ENCODE results near the gene PFDN1. TPM values are rescaled to one million over a fixed set of nuclear protein-coding genes. Genes with fewer than 3 reads are reported as not detected.

The PFDN1 gene
- total RNA-seq, 2 experiments from 2014 or later, result 47.7 to 48.3 TPM

DNA sequence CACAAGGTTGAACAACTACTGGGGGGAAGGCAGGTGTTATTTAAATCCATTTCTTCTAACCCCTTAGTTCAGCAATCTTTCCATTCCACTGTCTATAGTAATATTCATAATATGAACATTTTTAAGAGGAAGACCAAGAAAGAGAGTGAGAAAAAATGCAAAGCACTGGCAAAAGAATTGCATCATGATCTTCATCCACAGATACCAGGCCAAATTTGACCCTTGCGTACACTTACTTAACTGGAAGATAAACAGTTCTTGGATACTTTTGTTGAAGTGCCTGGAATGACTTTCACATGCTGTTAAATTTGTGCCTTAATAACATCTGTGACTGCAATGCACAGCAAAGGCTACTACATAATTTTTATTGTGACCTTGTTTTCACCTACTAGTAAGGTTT is 1.8 kb downstream of the PFDN1 start:
- H3K27ac Mint-ChIP-seq, result no peak overlapping the region
- peaks cover 2% of the 10 kb centered on the region for H3K27me3 Mint-ChIP-seq
- DNase-seq (no peak), ATAC-seq (ENCODE audit: low read depth) (no peak)
- POLR2A ChIA-PET, result interaction anchor here (2.3 to 3.2 kb wide), 2 partner anchors 43 to 45 kb away, joined by 6 to 15 read pairs; partner anchors contain the start of gene HBEGF
- peaks cover 26% of the 10 kb centered on the region for H3K4me1 Mint-ChIP-seq
- H3K36me3 Mint-ChIP-seq, result peaks cover 5% of the 10 kb centered on the region
- H3K9me3 Mint-ChIP-seq, result no peaks in the 10 kb centered on the region
- peak overlapping the region; percentile 12 for H3K4me3 Mint-ChIP-seq

DNA sequence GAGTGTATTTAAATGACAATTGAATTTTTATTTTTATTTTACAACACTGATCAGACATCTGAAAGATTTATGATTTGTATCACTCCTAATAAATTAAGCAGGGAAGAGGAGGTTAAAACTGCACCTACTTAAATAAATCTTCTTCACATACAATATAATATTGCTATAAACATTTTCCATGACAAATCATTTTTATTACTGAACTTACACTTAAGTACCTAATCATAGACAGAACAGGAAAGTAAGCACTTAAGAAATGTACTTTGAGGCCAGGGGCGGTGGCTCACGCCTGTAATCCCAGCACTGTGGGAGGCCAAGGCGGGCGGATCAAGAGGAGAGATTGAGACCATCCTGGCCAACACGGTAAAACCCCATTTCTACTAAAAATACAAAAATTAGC is 3.8 kb downstream of the PFDN1 start:
- ATAC-seq (ENCODE audit: low read depth) (no peak), DNase-seq (no peak)
- no peaks in the 10 kb centered on the region for H3K27me3 Mint-ChIP-seq
- peaks cover 31% of the 10 kb centered on the region for H3K4me1 Mint-ChIP-seq
- H3K36me3 Mint-ChIP-seq, result peaks cover 9% of the 10 kb centered on the region
- POLR2A ChIA-PET, result no interaction called here
- H3K4me3 Mint-ChIP-seq, result no peak overlapping the region
- H3K9me3 Mint-ChIP-seq, result no peaks in the 10 kb centered on the region
- no peak overlapping the region for H3K27ac Mint-ChIP-seq

DNA sequence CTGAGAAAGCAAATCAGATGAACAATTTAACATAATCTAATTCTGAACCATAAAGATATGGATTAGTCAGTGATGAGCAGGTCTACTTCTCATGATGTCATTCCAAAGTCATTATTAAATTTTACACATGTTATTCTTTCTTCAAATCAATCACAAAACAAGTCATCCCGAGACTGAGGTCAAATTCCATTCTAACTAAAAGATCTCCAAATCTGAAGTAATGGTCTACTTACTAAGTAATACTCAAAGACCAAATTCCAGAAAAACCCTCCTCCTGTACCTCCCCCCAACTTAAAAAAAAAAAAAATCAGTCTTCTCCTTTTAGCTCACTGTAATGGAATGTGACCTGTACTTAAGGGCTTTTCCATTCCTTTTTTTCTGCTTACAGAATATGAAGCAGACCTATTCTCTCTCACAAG is 4.7 kb downstream of the PFDN1 start:
- peaks cover 9% of the 10 kb centered on the region for H3K36me3 Mint-ChIP-seq
- H3K9me3 Mint-ChIP-seq, result no peaks in the 10 kb centered on the region
- H3K27ac Mint-ChIP-seq, result no peak overlapping the region
- DNase-seq, result no peak
- H3K27me3 Mint-ChIP-seq, result no peaks in the 10 kb centered on the region
- H3K4me1 Mint-ChIP-seq, result peaks cover 36% of the 10 kb centered on the region
- no peak overlapping the region for H3K4me3 Mint-ChIP-seq
- no peak for ATAC-seq (ENCODE audit: low read depth)
- POLR2A ChIA-PET, result no interaction called here

DNA sequence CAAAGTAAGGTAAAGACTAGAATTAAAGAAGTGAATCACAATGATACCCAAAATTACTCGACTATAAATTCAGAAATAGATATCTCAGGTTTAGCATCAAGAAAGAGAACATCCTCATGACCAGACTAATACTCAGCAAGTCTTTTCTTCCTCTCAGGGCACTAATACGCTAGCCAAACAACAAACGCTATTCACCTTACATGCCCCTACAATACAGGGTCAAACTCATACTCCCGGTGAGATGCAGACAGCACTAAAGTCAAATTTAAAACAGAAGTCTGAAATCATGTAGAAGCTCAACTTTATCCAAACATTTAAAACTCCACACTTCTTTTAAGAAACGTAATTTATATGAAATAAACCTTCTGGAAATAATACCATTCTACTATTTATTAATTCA is 5.6 kb downstream of the PFDN1 start:
- ATAC-seq (ENCODE audit: low read depth) (no peak), DNase-seq (no peak)
- no peak overlapping the region for H3K4me3 Mint-ChIP-seq
- POLR2A ChIA-PET, result no interaction called here
- H3K27ac Mint-ChIP-seq, result no peak overlapping the region
- no peaks in the 10 kb centered on the region for H3K27me3 Mint-ChIP-seq
- H3K9me3 Mint-ChIP-seq, result no peaks in the 10 kb centered on the region
- H3K4me1 Mint-ChIP-seq, result peaks cover 42% of the 10 kb centered on the region
- peaks cover 9% of the 10 kb centered on the region for H3K36me3 Mint-ChIP-seq

DNA sequence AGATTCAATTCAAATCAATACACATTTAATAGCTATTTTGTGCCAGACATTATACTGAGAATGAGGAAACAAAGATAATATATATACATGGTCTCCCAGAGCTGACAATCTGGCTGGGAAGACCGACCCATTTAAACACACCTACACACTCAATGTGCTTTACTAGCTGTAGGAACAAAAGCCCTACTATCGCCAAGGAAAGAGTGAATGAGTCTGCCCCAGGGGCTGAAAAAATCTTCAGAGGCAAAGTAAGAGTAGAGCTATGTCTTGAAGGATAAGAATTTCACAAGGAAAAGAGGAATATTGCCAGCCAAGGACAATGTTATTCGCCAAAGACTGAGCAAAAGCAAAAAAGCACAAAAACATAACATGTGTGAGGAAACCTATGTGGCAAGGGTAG is 6.6 kb downstream of the PFDN1 start:
- H3K27ac Mint-ChIP-seq, result no peak overlapping the region
- POLR2A ChIA-PET, result no interaction called here
- H3K36me3 Mint-ChIP-seq, result peaks cover 12% of the 10 kb centered on the region

DNA sequence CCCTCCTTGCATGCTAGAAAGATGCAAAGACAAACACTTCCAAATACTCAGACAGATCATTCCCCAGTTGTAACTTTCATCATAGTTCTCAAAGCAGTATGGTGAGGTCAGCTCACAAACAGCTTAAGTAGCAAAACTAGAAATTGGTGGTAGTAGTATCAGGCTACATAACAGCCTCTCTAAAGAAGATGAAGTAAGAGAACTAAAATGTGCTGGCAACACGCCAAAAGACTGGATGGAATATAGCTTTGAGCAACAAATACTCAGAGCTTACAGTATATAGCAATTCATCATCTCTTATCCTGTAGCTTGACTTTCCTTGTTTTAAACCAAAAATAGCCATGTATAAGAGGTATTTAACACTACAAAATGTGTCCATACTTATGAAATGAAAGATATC is 7.5 kb downstream of the PFDN1 start:
- no peaks in the 10 kb centered on the region for H3K27me3 Mint-ChIP-seq
- H3K9me3 Mint-ChIP-seq, result no peaks in the 10 kb centered on the region
- DNase-seq, result no peak
- peaks cover 18% of the 10 kb centered on the region for H3K36me3 Mint-ChIP-seq
- H3K4me1 Mint-ChIP-seq, result peaks cover 29% of the 10 kb centered on the region
- no peak for ATAC-seq (ENCODE audit: low read depth)
- POLR2A ChIA-PET, result no interaction called here
- no peak overlapping the region for H3K27ac Mint-ChIP-seq
- H3K4me3 Mint-ChIP-seq, result no peak overlapping the region

More for the DNA sequence above, 6.6 kb downstream of the PFDN1 start:
- Mint-ChIP-seq H3K27me3 (no peaks in the 10 kb centered on the region), H3K4me1 (peaks cover 34% of the 10 kb centered on the region), H3K9me3 (no peaks in the 10 kb centered on the region), H3K4me3 (no peak overlapping the region)
- no peak for DNase-seq
- ATAC-seq (ENCODE audit: low read depth), result no peak

DNA sequence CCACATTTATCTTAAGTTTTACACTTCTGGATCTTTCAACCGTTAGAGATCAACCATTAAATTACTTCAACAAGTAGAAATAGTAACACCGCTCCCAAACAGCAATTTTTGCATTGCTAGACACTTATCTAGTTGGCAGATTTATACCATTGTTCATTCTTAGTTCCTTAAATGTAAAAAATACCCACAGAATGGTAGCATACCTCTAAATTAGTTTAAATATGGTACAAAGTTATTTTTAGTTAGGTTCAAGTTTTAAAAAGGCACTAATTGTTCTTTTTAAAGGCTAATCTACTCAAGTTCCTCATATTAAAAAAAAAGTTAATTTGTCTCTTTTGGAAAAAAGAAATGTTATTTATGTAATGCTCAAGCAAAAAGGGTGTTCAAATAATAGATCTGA is 8.1 kb downstream of the PFDN1 start:
- Mint-ChIP-seq H3K27ac (no peak overlapping the region), H3K4me3 (no peak overlapping the region), H3K9me3 (no peaks in the 10 kb centered on the region), H3K4me1 (peaks cover 26% of the 10 kb centered on the region), H3K36me3 (peaks cover 18% of the 10 kb centered on the region), H3K27me3 (no peaks in the 10 kb centered on the region)
- DNase-seq, result no peak
- POLR2A ChIA-PET, result interaction anchor here (1.1 kb wide), 1 partner anchor 8 kb away, joined by 4 read pairs; the partner anchor contains the start of gene PFDN1
- no peak for ATAC-seq (ENCODE audit: low read depth)

DNA sequence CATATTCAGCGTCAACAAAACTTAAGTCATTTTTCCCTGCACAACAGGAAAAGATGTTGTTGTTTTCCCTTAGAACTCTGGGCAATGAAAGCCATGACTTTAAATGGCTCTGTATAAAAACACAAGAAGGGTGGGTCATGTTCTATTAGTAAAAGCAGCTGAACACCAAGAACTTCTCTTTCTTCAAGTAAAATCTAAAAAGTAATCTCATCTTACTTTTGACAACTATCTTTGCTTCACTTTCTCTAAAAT is 9.1 kb downstream of the PFDN1 start:
- Mint-ChIP-seq H3K9me3 (no peaks in the 10 kb centered on the region), H3K4me1 (peaks cover 28% of the 10 kb centered on the region), H3K27ac (no peak overlapping the region), H3K4me3 (no peak overlapping the region), H3K27me3 (no peaks in the 10 kb centered on the region), H3K36me3 (peaks cover 20% of the 10 kb centered on the region)
- no peak for ATAC-seq (ENCODE audit: low read depth)
- POLR2A ChIA-PET, result interaction anchor here (1.1 to 1.5 kb wide), 3 partner anchors 8 to 9 kb away, joined by 3 to 4 read pairs (median 4); partner anchors contain the start of gene PFDN1
- DNase-seq, result no peak

DNA sequence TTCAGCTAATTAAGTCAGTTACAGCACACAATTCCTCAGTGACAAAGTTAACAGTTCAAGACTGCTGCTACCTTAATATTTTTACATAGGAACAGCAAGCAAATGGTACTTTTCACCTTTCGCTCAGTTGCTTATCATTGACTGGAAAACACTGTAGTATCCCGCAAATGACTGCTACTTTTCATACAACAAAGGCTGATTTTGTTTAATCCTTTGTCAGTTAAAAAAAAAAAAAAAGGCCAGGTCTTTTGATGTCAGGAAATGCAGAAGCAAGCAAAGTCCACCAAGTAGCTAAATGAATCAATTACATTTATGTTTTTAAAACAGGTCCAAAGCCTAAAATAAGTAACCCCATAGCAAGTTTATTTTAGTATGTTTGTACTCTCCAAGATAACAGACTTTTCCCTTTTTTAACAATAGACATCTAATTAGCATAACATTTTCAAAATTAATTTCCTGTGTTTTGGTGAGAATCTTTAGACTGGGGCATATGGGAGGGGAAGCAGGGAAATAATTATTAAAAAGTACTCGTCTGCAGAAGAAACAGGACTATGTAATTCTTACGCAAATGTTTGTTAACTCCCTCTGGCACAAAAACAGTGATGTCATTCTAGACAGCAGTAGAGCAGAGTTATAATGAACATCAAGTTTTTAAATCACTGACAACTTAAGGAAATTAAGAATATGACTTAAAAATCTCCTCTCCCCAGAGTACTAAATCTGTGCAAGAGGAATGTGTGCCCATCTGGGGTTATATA is 9.6 kb downstream of the PFDN1 start:
- Mint-ChIP-seq H3K27me3 (no peaks in the 10 kb centered on the region), H3K4me1 (peaks cover 28% of the 10 kb centered on the region), H3K9me3 (no peaks in the 10 kb centered on the region), H3K27ac (no peak overlapping the region), H3K36me3 (peaks cover 20% of the 10 kb centered on the region), H3K4me3 (peak overlapping the region; percentile 10)
- ATAC-seq (ENCODE audit: low read depth), result no peak
- POLR2A ChIA-PET, result interaction anchor here (1.3 to 1.5 kb wide), 2 partner anchors 9 to 10 kb away, joined by 3 to 4 read pairs; partner anchors contain the start of gene PFDN1
- DNase-seq, result no peak

DNA sequence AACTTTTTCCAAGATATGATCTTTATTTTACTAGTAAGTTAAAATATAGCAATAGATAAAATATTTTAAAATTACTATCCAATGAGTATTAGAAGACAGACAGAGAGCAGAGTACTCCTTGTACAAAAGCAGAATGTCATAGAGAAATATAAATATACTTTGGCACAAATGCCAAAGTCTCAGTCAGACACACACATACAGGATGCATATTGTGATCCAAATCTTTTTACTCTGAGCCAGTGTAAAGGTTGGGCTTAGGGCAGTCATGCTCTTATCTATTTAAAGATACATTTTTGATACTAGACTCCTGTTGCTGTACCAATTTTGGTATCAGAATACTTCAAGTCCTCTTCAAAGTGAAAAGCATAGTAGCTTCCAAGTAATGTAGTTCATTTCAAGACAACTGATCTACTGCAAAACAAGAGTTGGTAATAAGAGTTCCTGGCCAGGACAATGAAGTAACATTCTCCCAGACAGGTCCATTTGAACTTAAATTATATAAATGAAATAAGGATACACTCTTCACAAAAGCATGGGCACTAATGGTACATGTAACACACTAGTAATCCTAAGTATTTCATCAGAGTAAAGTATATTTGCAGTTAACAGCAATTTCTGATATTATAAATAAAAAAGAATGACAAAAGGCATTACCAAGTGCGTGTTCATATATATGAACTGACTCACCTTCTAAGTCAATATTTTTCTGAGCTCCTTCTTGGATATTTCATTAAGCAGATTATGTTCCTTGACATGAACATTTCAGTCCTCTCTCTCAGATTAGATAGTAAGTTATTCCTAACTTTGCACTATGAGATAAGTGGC is 10.5 kb downstream of the PFDN1 start:
- POLR2A ChIA-PET, result interaction anchor here (1.3 to 1.5 kb wide), 2 partner anchors 10 to 11 kb away, joined by 3 to 4 read pairs; partner anchors contain the start of gene PFDN1
- Mint-ChIP-seq H3K4me3 (no peak overlapping the region), H3K27me3 (no peaks in the 10 kb centered on the region), H3K36me3 (peaks cover 22% of the 10 kb centered on the region), H3K27ac (no peak overlapping the region), H3K4me1 (peaks cover 26% of the 10 kb centered on the region), H3K9me3 (no peaks in the 10 kb centered on the region)
- ATAC-seq (ENCODE audit: low read depth), result no peak
- no peak for DNase-seq

DNA sequence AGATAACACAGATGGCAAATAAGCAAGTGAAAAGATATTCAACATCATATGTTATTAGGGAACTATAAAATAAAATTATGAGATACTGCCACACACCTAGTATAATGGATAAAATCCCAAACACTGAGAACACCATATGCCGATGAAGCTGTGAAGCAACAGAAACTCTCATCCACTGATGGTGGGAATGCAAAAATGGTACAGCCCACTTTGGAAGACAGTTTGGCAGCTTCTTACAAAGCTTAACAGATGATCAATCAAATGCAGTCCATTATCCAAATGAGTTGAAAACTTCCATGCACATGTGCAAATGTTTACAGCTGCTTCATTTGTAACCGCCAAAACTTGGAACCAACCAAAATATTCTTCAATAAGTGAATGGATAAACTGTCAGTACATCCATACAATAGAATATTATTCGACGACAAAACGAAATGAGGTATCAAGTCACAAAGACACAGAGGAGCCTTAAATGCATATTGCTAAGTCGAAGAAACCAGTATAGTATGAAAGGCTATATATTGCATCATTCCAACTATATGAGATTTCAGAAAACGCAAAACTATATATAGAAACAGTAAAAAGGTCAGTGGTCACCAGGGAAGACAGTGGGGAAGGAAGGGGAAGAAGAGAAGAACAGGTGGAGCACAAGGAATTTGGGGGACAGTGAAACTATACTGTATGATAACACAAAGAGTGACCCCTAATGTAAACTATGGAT is 14.9 kb downstream of the PFDN1 start:
- peaks cover 18% of the 10 kb centered on the region for H3K36me3 Mint-ChIP-seq
- POLR2A ChIA-PET, result interaction anchor here (0.9 kb wide), 1 partner anchor 58 kb away, joined by 3 read pairs; no protein-coding TSS in a partner anchor
- peaks cover 16% of the 10 kb centered on the region for H3K4me1 Mint-ChIP-seq
- no peak overlapping the region for H3K27ac Mint-ChIP-seq
- no peak for ATAC-seq (ENCODE audit: low read depth)
- H3K27me3 Mint-ChIP-seq, result no peaks in the 10 kb centered on the region
- H3K9me3 Mint-ChIP-seq, result no peaks in the 10 kb centered on the region
- DNase-seq, result no peak
- H3K4me3 Mint-ChIP-seq, result no peak overlapping the region

DNA sequence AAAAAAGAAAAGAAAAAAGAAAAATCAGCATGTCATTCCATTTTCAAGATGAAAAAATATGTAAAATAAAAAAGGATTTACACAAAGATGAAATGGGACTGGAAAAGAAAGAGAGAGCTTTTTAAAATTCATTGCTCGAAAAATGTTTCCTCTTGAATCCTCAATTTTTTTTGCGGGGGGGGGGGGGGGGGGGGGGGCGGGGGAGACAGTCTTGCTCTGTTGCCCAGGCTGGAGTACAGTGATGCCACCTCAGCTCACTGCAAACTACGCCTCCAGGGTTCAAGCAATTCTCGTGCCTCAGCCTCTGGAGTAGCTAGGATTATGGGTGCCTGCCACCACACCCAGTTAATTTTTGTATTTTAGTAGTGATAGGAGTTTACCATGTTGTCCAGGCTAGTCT is 16.5 kb downstream of the PFDN1 start:
- Mint-ChIP-seq H3K4me1 (peaks cover 11% of the 10 kb centered on the region), H3K4me3 (no peak overlapping the region), H3K36me3 (peaks cover 16% of the 10 kb centered on the region), H3K27ac (no peak overlapping the region), H3K27me3 (no peaks in the 10 kb centered on the region), H3K9me3 (no peaks in the 10 kb centered on the region)
- POLR2A ChIA-PET, result no interaction called here
- DNase-seq (no peak), ATAC-seq (ENCODE audit: low read depth) (no peak)

DNA sequence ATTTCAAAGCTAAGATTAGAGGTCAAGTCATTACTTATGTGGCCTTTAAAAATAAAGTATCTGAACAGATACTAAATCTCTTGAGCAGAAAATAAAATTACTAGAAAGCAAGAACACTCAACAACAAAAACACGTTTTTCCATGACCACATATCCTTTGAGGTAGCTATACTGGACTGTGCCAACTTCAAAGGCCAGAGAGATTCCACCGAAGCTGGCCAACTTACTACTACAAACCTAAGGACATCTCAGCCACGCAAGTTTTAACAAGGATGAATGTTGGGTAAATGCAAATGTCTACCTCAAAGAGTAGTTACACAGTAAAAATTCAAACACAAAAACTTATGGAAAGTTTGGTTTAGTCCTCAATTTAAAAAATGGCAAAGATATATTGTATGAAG is 18.9 kb downstream of the PFDN1 start:
- Mint-ChIP-seq H3K27ac (no peak overlapping the region), H3K9me3 (no peaks in the 10 kb centered on the region), H3K4me1 (peaks cover 8% of the 10 kb centered on the region), H3K36me3 (peaks cover 2% of the 10 kb centered on the region), H3K4me3 (no peak overlapping the region), H3K27me3 (no peaks in the 10 kb centered on the region)
- DNase-seq (no peak), ATAC-seq (ENCODE audit: low read depth) (no peak)
- POLR2A ChIA-PET, result no interaction called here
